HepG2 (cell line): Measurements from ENCODE around the gene COA3. TPM values are rescaled to one million over a fixed set of nuclear protein-coding genes. Genes with fewer than 3 reads are reported as not detected.

Source experiments
- AGO2 ChIP-seq: fragments of 200-400 bp; formaldehyde crosslinking; optimal IDR thresholded peaks from 2 replicates; pipeline ENCODE3; 2017; ENCODE audit warnings: mild to moderate bottlenecking, low read depth, low read length, moderate library complexity
- CHD4 ChIP-seq: fragments of 200-600 bp; sonication (generic); IDR thresholded peaks from 2 replicates; pipeline ENCODE4 v1.7.0; 2017; ENCODE audit warnings: mild to moderate bottlenecking, low read length, borderline replicate concordance
- ELF3 ChIP-seq: IDR thresholded peaks from 2 replicates; pipeline ENCODE4 v1.6.1; 2016; ENCODE audit warnings: missing genetic modification reagents, missing compliant biosample characterization
- FOXJ3 ChIP-seq: sonication (generic); formaldehyde crosslinking; IDR thresholded peaks from 2 replicates; pipeline ENCODE4 v1.4.0; 2020; ENCODE audit warnings: missing genetic modification reagents, mild to moderate bottlenecking, borderline replicate concordance
- GATAD1 ChIP-seq: IDR thresholded peaks from 2 replicates; pipeline ENCODE4 v1.6.1; 2016; ENCODE audit warnings: missing genetic modification reagents, missing compliant biosample characterization
- GTF2F1 ChIP-seq: fragments of 150-350 bp; IDR thresholded peaks from 2 replicates; pipeline ENCODE4 v1.6.1; 2014; ENCODE audit warnings: low read length
- GZF1 ChIP-seq: sonication (generic); formaldehyde crosslinking; IDR thresholded peaks from 2 replicates; pipeline ENCODE4 v1.5.1; 2020; ENCODE audit warnings: mild to moderate bottlenecking, missing genetic modification reagents
- ISL2 ChIP-seq: sonication (generic); formaldehyde crosslinking; IDR thresholded peaks from 2 replicates; pipeline ENCODE4 v1.5.0; 2020; ENCODE audit warnings: missing genetic modification reagents
- KMT2B ChIP-seq: IDR thresholded peaks from 2 replicates; pipeline ENCODE4 v1.6.1; 2016; ENCODE audit warnings: missing genetic modification reagents, missing compliant biosample characterization
- LCORL ChIP-seq, 2 experiments: fragments of 450-650 bp in 1 of 2; sonication (generic) in 1 of 2; formaldehyde crosslinking in 1 of 2; IDR thresholded peaks; 2 replicates each; pipeline versions ENCODE4 v1.5.0 to v1.6.1; 2017 to 2020; ENCODE audit warnings: antibody characterized with exemption in 1 of 2, missing genetic modification reagents in 1 of 2
- MYPOP ChIP-seq: sonication (generic); formaldehyde crosslinking; IDR thresholded peaks from 2 replicates; pipeline ENCODE4 v1.8.1; 2023; ENCODE audit warnings: mild to moderate bottlenecking, moderate library complexity, missing genetic modification reagents
- NR1H2 ChIP-seq: sonication (generic); formaldehyde crosslinking; IDR thresholded peaks from 2 replicates; pipeline ENCODE4 v1.8.1; 2022; ENCODE audit warnings: low read depth, missing genetic modification reagents, borderline replicate concordance
- POLR2AphosphoS2 ChIP-seq: IDR thresholded peaks from 2 replicates; pipeline ENCODE4 v1.6.1; 2011; ENCODE audit warnings: low read depth, low read length, improper control_type of control experiment
- PTBP1 ChIP-seq: fragments of 200-400 bp; formaldehyde crosslinking; IDR thresholded peaks from 2 replicates; pipeline ENCODE4 v1.6.1; 2018; ENCODE audit warnings: low read length, low read depth; ENCODE audit not compliant: poor library complexity, severe bottlenecking
- SOX13 ChIP-seq, 3 experiments: fragments of 450-650 bp in 1 of 3; sonication (generic) in 1 of 3; formaldehyde crosslinking in 1 of 3; IDR thresholded peaks in 2 of 3; conservative IDR thresholded peaks in 1 of 3; 2 replicates each; pipeline versions ENCODE4 v1.5.0 to v1.6.1; 2016 to 2020; ENCODE audit warnings: antibody characterized with exemption in 1 of 3, mild to moderate bottlenecking in 1 of 3, missing compliant biosample characterization in 1 of 3, missing genetic modification reagents in 1 of 3, moderate library complexity in 1 of 3
- SSRP1 ChIP-seq: IDR thresholded peaks from 2 replicates; pipeline ENCODE4 v1.6.1; 2016; ENCODE audit warnings: control low read depth
- SYNCRIP ChIP-seq: fragments of 200-400 bp; formaldehyde crosslinking; IDR thresholded peaks from 2 replicates; pipeline ENCODE4 v1.6.1; 2018; ENCODE audit warnings: mild to moderate bottlenecking, low read depth, low read length; ENCODE audit not compliant: insufficient read depth
- ZBTB1 ChIP-seq: sonication (generic); formaldehyde crosslinking; IDR thresholded peaks from 2 replicates; pipeline ENCODE4 v1.4.0; 2020; ENCODE audit warnings: missing genetic modification reagents, borderline replicate concordance
- ZC3H4 ChIP-seq: sonication (generic); formaldehyde crosslinking; IDR thresholded peaks from 2 replicates; pipeline ENCODE4 v1.4.0; 2020; ENCODE audit warnings: missing genetic modification reagents, borderline replicate concordance
- ZNF10 ChIP-seq: sonication (generic); formaldehyde crosslinking; IDR thresholded peaks from 2 replicates; pipeline ENCODE4 v1.4.0; 2020; ENCODE audit warnings: mild to moderate bottlenecking, low read depth, missing genetic modification reagents, borderline replicate concordance
- ZNF160 ChIP-seq: sonication (generic); formaldehyde crosslinking; IDR thresholded peaks from 2 replicates; pipeline ENCODE4 v1.8.0; 2022; ENCODE audit warnings: mild to moderate bottlenecking, inconsistent platforms, missing genetic modification reagents
- ZNF180 ChIP-seq: sonication (generic); formaldehyde crosslinking; IDR thresholded peaks from 2 replicates; pipeline ENCODE4 v1.4.0; 2020; ENCODE audit warnings: low read depth, missing genetic modification reagents, borderline replicate concordance
- ZNF547 ChIP-seq: sonication (generic); formaldehyde crosslinking; IDR thresholded peaks from 2 replicates; pipeline ENCODE4 v1.5.1; 2020; ENCODE audit warnings: mild to moderate bottlenecking, missing genetic modification reagents
- ZNF556 ChIP-seq: sonication (generic); formaldehyde crosslinking; IDR thresholded peaks from 2 replicates; pipeline ENCODE4 v1.4.0; 2020; ENCODE audit warnings: mild to moderate bottlenecking, missing genetic modification reagents, borderline replicate concordance
- ZNF558 ChIP-seq: sonication (generic); formaldehyde crosslinking; IDR thresholded peaks from 2 replicates; pipeline ENCODE4 v1.9.0; 2022; ENCODE audit warnings: mild to moderate bottlenecking, missing genetic modification reagents, borderline replicate concordance
- ZNF564 ChIP-seq: sonication (generic); formaldehyde crosslinking; IDR thresholded peaks from 2 replicates; pipeline ENCODE4 v1.8.1; 2023; ENCODE audit warnings: mild to moderate bottlenecking, missing genetic modification reagents
- ZNF703 ChIP-seq: sonication (generic); formaldehyde crosslinking; IDR thresholded peaks from 2 replicates; pipeline ENCODE4 v1.5.1; 2020; ENCODE audit warnings: missing genetic modification reagents, mild to moderate bottlenecking, moderate library complexity, borderline replicate concordance
- ZNF775 ChIP-seq: sonication (generic); formaldehyde crosslinking; IDR thresholded peaks from 2 replicates; pipeline ENCODE4 v1.4.0; 2020; ENCODE audit warnings: missing genetic modification reagents, mild to moderate bottlenecking, moderate library complexity, borderline replicate concordance
- polyA plus RNA-seq, 8 experiments: library from polyadenylated mRNA; depleted of rRNA in 3 of 8; stranded (reverse) in 7 of 8; unstranded in 1 of 8; fragments of >200 nt; fragmentation: Illumina TruSeq in 4 of 8; extraction: Trizol in 4 of 8; gene quantifications; 2 replicates each; pipeline versions ENCODE4 v1.2.1 to v1.2.3, GENCODE V29; 2011 to 2016; ENCODE audit warnings: low read depth in 4 of 8, missing spikeins in 1 of 8, mixed read lengths in 1 of 8; ENCODE audit not compliant: insufficient read depth in 1 of 8
- total RNA-seq, 5 experiments: library from RNA; depleted of rRNA; stranded (reverse); fragments of >200 nt; fragmentation: Illumina TruSeq; extraction: Trizol; gene quantifications; 2 replicates each; pipeline ENCODE4 v1.2.3, GENCODE V29; 2016; ENCODE audit warnings: low read depth in 1 of 5
- TF ChIP-seq, protein P1 (sequence below): sonication (generic); formaldehyde crosslinking; IDR thresholded peaks from 2 replicates; pipeline ENCODE4 v1.4.0; 2020; ENCODE audit warnings: missing genetic modification reagents

Gene COA3
- total and polyA plus RNA-seq, 2 of the 13 experiments (the other 11 are each of a cell fraction or from before 2014, with no cell fraction given) = 133 to 202 TPM

DNA sequence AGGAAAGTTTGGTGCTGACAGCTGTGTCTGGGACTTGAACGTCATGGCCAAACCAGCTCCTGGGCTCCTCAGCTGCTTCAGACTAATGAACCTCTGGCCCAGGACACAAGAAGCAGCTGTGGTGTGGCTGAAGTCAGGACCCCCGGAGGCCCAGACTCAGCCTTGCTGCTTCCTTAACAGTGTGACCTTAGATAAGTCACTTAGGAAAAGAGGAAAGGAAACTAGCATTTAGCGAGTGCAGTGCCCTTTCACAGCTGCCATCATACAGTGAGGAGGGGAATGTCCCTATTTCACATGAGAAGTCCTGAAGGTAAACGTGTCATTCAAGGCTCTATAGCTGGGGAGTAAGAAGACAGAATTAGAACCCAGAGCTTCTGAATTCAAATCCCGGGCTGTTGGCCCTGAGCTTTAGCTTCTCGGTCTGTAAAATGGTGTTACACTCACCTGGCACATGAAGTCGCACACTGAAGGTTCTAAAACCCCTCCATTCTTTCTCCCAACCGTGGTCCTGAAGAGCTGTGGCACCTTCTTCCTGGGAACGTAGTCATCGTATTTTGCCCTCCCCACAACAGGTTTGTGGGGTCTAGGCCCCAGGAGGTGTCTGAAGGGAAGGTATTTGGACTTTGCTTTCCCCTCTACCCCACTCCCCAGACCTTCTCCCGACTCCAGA lies 38.4 kb downstream of the COA3 start (continued):
- TF ChIP-seq, protein P1, sequence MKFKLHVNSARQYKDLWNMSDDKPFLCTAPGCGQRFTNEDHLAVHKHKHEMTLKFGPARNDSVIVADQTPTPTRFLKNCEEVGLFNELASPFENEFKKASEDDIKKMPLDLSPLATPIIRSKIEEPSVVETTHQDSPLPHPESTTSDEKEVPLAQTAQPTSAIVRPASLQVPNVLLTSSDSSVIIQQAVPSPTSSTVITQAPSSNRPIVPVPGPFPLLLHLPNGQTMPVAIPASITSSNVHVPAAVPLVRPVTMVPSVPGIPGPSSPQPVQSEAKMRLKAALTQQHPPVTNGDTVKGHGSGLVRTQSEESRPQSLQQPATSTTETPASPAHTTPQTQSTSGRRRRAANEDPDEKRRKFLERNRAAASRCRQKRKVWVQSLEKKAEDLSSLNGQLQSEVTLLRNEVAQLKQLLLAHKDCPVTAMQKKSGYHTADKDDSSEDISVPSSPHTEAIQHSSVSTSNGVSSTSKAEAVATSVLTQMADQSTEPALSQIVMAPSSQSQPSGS = no peak
- TF ChIP-seq CHD4 (0 out of 2 replicates have a peak, but pooled peaks have one; percentile 2), AGO2 (no peak), MYPOP (CRISPR knock-in tag) (0 out of 2 replicates have a peak, but pooled peaks have one; percentile 16), ZNF703 (CRISPR knock-in tag) (no peak), ZNF10 (CRISPR knock-in tag) (no peak), NR1H2 (CRISPR knock-in tag) (no peak), ZNF180 (CRISPR knock-in tag) (no peak), GZF1 (CRISPR knock-in tag) (no peak), GATAD1 (CRISPR knock-in tag) (no peak; the same call in 1 of the 2 replicates), FOXJ3 (CRISPR knock-in tag) (no peak), ZBTB1 (no peak), ISL2 (CRISPR knock-in tag) (no peak), ZNF558 (CRISPR knock-in tag) (no peak), ZC3H4 (CRISPR knock-in tag) (no peak), ZNF556 (CRISPR knock-in tag) (0 out of 2 replicates have a peak, but pooled peaks have one; percentile 6), ZNF160 (CRISPR knock-in tag) (no peak), ZNF547 (CRISPR knock-in tag) (0 out of 2 replicates have a peak, but pooled peaks have one; percentile 3), SOX13 (IDR thresholded peaks at IDR 0.05) (no peak), SOX13 (CRISPR knock-in tag; conservative IDR thresholded peaks at IDR 0.05 in 1 of 2, IDR thresholded peaks at IDR 0.05 in 1 of 2) (no peak), GTF2F1 (no peak), KMT2B (CRISPR knock-in tag) (no peak), SYNCRIP (no peak), ZNF564 (CRISPR knock-in tag) (no peak), SSRP1 (CRISPR knock-in tag) (no peak), ELF3 (CRISPR knock-in tag) (0 out of 2 replicates have a peak, but pooled peaks have one; percentile 1), ZNF775 (CRISPR knock-in tag) (no peak), POLR2AphosphoS2 (no peak), PTBP1 (no peak), LCORL (IDR thresholded peaks at IDR 0.05) (no peak), LCORL (CRISPR knock-in tag; IDR thresholded peaks at IDR 0.05) (no peak)
